AG08395 (cell line): ENCODE results near the gene DHRS3.
A peak's percentile ranks its signal among the peaks of the same experiment; 100 is the strongest.

Experiments
- DNase-seq: peaks from one replicate; pipeline ENCODE4 v3.0.0; 2012; ENCODE audit warnings: mixed read lengths, low spot score

Gene DHRS3

GRCh38 chr1:12615865-12616708, 1.9 kb downstream of the DHRS3 start:
- DNase-seq = peak; percentile 73

GRCh38 chr1:12615159-12615864, 2.7 kb downstream of the DHRS3 start:
- no peak for DNase-seq

- DNase-seq = no peak
Measured at GRCh38 chr1:12614402-12615158, 3.4 kb downstream of the DHRS3 start.

- DNase-seq = no peak
Measured at GRCh38 chr1:12613180-12613579, 4.8 kb downstream of the DHRS3 start.

- DNase-seq = no peak
Measured at GRCh38 chr1:12610941-12611340, 7.1 kb downstream of the DHRS3 start.

- peak; percentile 35 for DNase-seq
Measured at GRCh38 chr1:12610305-12610935, 7.6 kb downstream of the DHRS3 start.

- no peak for DNase-seq
Measured at GRCh38 chr1:12609469-12610003, 8.5 kb downstream of the DHRS3 start.

- DNase-seq = no peak
Measured at GRCh38 chr1:12608311-12608957, 9.6 kb downstream of the DHRS3 start.

- DNase-seq = no peak
Measured at GRCh38 chr1:12607263-12607662, 10.7 kb downstream of the DHRS3 start.

GRCh38 chr1:12604986-12605385, 13.0 kb downstream of the DHRS3 start:
- no peak for DNase-seq

GRCh38 chr1:12604114-12604874, 13.7 kb downstream of the DHRS3 start:
- DNase-seq = peak; percentile 93

GRCh38 chr1:12603224-12603623, 14.8 kb downstream of the DHRS3 start:
- DNase-seq = no peak

- DNase-seq = no peak
Measured at GRCh38 chr1:12602659-12603024, 15.4 kb downstream of the DHRS3 start.

GRCh38 chr1:12601700-12602658, 16.0 kb downstream of the DHRS3 start:
- peak; percentile 71 for DNase-seq

GRCh38 chr1:12600880-12601633, 17.0 kb downstream of the DHRS3 start:
- no peak for DNase-seq

- DNase-seq = no peak
Measured at GRCh38 chr1:12600335-12600734, 17.7 kb downstream of the DHRS3 start.

- DNase-seq = no peak
Measured at GRCh38 chr1:12599657-12600056, 18.4 kb downstream of the DHRS3 start.

GRCh38 chr1:12598974-12599373, 19.0 kb downstream of the DHRS3 start:
- DNase-seq = no peak

GRCh38 chr1:12597792-12598191, 20.2 kb downstream of the DHRS3 start:
- DNase-seq = no peak
